CD4-positive, CD25-positive, alpha-beta regulatory T cell (primary cell): Measurements from ENCODE around the gene PCDHA13. TPM values are rescaled to one million over a fixed set of nuclear protein-coding genes. Genes with fewer than 3 reads are reported as not detected.
"Not testable (repeated sequence)": the region's sequence is repeated elsewhere in the genome, so short reads cannot be mapped to it uniquely, and the experiment has no call there.

Experiments
- ATAC-seq, 2 donors: fragments of 150-1000 bp; cut with Tn5 transposase; one replicate each; pipeline ENCODE4 v1.10.0; 2021; ENCODE audit warnings: low read depth in 2 of 2, moderate number of reproducible peaks in 2 of 2, moderate library complexity in 1 of 2
- DNase-seq, 3 donors: peaks; one replicate each; pipeline versions ENCODE4 v3.0.0 to v3.0.0-alpha.2; 2012 to 2022; ENCODE audit warnings: mixed read lengths in 1 of 3
- H3K27ac ChIP-seq: one replicate; pipeline ENCODE4 v1.7.0; 2013; ENCODE audit warnings: mild to moderate bottlenecking, low read length; ENCODE audit not compliant: insufficient read depth, poor library complexity, severe bottlenecking
- H3K27me3 ChIP-seq: one replicate; pipeline ENCODE4 v1.7.0; 2013; ENCODE audit warnings: low read length; ENCODE audit not compliant: control insufficient read depth, insufficient read depth
- H3K36me3 ChIP-seq: one replicate; pipeline ENCODE4 v1.7.0; 2013; ENCODE audit warnings: mild to moderate bottlenecking, low read length, moderate library complexity; ENCODE audit not compliant: control insufficient read depth, insufficient read depth
- H3K4me1 ChIP-seq: 2 replicates; pipeline ENCODE4 v1.7.0; 2013; ENCODE audit warnings: mild to moderate bottlenecking, low read length; ENCODE audit not compliant: insufficient read depth, control insufficient read depth, poor library complexity, severe bottlenecking
- H3K4me3 ChIP-seq: one replicate; pipeline ENCODE4 v1.7.0; 2013; ENCODE audit warnings: low read depth, mild to moderate bottlenecking, low read length, moderate library complexity
- H3K9me3 ChIP-seq, 2 experiments: 1 replicate in 1 of 2; 2 replicates in 1 of 2; pipeline ENCODE4 v1.7.0; 2013; ENCODE audit warnings: low read length in 2 of 2, mild to moderate bottlenecking in 1 of 2, moderate library complexity in 1 of 2; ENCODE audit not compliant: control insufficient read depth in 2 of 2
- H3K27ac Mint-ChIP-seq, 3 donors: one replicate each; pipeline ENCODE4 v1.8.0; 2020 to 2022; ENCODE audit warnings: mild to moderate bottlenecking in 3 of 3, mixed read lengths in 3 of 3, moderate library complexity in 2 of 3
- H3K27me3 Mint-ChIP-seq: one replicate; pipeline ENCODE4 v1.8.0; 2022; ENCODE audit warnings: mild to moderate bottlenecking, mixed read lengths
- H3K36me3 Mint-ChIP-seq: one replicate; pipeline ENCODE4 v1.8.0; 2020; ENCODE audit warnings: mixed read lengths
- H3K4me1 Mint-ChIP-seq, 4 donors: one replicate each; pipeline ENCODE4 v1.8.0; 2020 to 2022; ENCODE audit warnings: mixed read lengths in 4 of 4, mild to moderate bottlenecking in 1 of 4
- H3K4me3 Mint-ChIP-seq, 4 donors: one replicate each; pipeline ENCODE4 v1.8.0; 2020 to 2022; ENCODE audit warnings: mild to moderate bottlenecking in 4 of 4, mixed read lengths in 4 of 4, moderate library complexity in 3 of 4
- H3K9me3 Mint-ChIP-seq, 7 donors: one replicate each; pipeline ENCODE4 v1.8.0; 2020 to 2022; ENCODE audit warnings: mixed read lengths in 7 of 7, mild to moderate bottlenecking in 3 of 7, moderate library complexity in 2 of 7
- polyA plus RNA-seq, 4 donors: library from polyadenylated mRNA; unstranded; fragments of 300-500 nt; fragmentation: Illumina TruSeq; gene quantifications; one replicate each; pipeline ENCODE4 v1.2.3, GENCODE V29; 2021
- total RNA-seq: library from RNA; stranded (reverse); gene quantifications from one replicate; pipeline ENCODE4 v1.2.3, GENCODE V29; 2022

Gene PCDHA13
- total and polyA plus RNA-seq, 5 donors from 2014 or later, result not detected

- H3K4me3 ChIP-seq, DNase-seq, H3K4me3 Mint-ChIP-seq, H3K27ac Mint-ChIP-seq, ATAC-seq, H3K27ac ChIP-seq, H3K27me3 ChIP-seq, H3K36me3 ChIP-seq, H3K36me3 Mint-ChIP-seq, H3K27me3 Mint-ChIP-seq, H3K4me1 ChIP-seq, H3K4me1 Mint-ChIP-seq: not testable (repeated sequence)
- H3K9me3 Mint-ChIP-seq, result peaks cover 0 to 13% (median 3%) of the 10 kb centered on the region in 7 donors
- H3K9me3 ChIP-seq, result peaks cover 5 to 11% of the 10 kb centered on the region in 2 experiments
Observed at GRCh38 chr5:140848139-140849102, 33.5 kb upstream of the PCDHA13 start, which contains the start of gene PCDHA9. TSS of gene PCDHA9 (plus strand) at chr5:140848382. CDS start at chr5:140848496, 114 bp downstream.

DNA sequence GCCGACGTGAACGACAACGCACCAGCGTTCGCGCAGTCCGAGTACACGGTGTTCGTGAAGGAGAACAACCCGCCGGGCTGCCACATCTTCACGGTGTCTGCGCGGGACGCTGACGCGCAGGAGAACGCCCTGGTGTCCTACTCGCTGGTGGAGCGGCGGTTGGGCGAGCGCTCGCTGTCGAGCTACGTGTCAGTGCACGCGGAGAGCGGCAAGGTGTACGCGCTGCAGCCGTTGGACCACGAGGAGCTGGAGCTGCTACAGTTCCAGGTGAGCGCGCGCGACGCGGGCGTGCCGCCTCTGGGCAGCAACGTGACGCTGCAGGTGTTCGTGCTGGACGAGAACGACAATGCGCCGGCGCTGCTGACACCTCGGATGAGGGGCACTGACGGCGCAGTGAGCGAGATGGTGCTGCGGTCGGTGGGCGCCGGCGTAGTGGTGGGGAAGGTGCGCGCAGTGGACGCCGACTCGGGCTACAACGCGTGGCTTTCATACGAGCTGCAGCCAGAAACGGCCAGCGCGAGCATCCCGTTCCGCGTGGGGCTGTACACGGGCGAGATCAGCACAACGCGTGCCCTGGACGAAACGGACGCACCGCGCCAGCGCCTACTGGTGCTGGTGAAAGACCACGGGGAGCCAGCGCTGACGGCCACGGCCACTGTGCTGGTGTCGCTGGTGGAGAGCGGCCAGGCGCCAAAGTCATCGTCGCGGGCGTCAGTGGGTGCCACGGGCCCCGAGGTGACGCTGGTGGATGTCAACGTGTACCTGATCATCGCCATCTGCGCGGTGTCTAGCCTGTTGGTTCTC, 31.9 kb upstream of the PCDHA13 start:
- not testable (repeated sequence) for H3K36me3 ChIP-seq, ATAC-seq, H3K27me3 Mint-ChIP-seq, H3K36me3 Mint-ChIP-seq, H3K27ac ChIP-seq, H3K27me3 ChIP-seq, H3K27ac Mint-ChIP-seq, H3K4me1 ChIP-seq, DNase-seq, H3K4me3 Mint-ChIP-seq, H3K4me1 Mint-ChIP-seq, H3K4me3 ChIP-seq
- peaks cover 0 to 16% (median 3%) of the 10 kb centered on the region in 7 donors for H3K9me3 Mint-ChIP-seq
- H3K9me3 ChIP-seq, result peaks cover 7 to 10% of the 10 kb centered on the region in 2 experiments

- H3K9me3 Mint-ChIP-seq, result peaks cover 0 to 29% (median 4%) of the 10 kb centered on the region in 7 donors
- Histone ChIP-seq H3K4me3 (no peak within 1 kb of the TSS), H3K36me3 (no peaks in the 10 kb centered on the region), H3K4me1 (no peaks in the 10 kb centered on the region), H3K27ac (no peak within 1 kb of the TSS), H3K27me3 (no peaks in the 10 kb centered on the region), H3K9me3 (peaks cover 9 to 11% of the 10 kb centered on the region in 2 experiments)
- no peak within 1 kb of the TSS for H3K4me3 Mint-ChIP-seq
- no peak for DNase-seq
- no peak for ATAC-seq
- peak within 1 kb of the TSS in 1 of 3 donors; percentile 66 for H3K27ac Mint-ChIP-seq
- H3K27me3 Mint-ChIP-seq, result no peaks in the 10 kb centered on the region
- H3K4me1 Mint-ChIP-seq, result no peaks in the 10 kb centered on the region
- no peaks in the 10 kb centered on the region for H3K36me3 Mint-ChIP-seq
Observed at GRCh38 chr5:140855772-140856674, 25.9 kb upstream of the PCDHA13 start, which contains the start of gene PCDHA10. TSS of gene PCDHA10 (plus strand) at chr5:140855897. CDS start at chr5:140856049, 152 bp downstream.

DNA sequence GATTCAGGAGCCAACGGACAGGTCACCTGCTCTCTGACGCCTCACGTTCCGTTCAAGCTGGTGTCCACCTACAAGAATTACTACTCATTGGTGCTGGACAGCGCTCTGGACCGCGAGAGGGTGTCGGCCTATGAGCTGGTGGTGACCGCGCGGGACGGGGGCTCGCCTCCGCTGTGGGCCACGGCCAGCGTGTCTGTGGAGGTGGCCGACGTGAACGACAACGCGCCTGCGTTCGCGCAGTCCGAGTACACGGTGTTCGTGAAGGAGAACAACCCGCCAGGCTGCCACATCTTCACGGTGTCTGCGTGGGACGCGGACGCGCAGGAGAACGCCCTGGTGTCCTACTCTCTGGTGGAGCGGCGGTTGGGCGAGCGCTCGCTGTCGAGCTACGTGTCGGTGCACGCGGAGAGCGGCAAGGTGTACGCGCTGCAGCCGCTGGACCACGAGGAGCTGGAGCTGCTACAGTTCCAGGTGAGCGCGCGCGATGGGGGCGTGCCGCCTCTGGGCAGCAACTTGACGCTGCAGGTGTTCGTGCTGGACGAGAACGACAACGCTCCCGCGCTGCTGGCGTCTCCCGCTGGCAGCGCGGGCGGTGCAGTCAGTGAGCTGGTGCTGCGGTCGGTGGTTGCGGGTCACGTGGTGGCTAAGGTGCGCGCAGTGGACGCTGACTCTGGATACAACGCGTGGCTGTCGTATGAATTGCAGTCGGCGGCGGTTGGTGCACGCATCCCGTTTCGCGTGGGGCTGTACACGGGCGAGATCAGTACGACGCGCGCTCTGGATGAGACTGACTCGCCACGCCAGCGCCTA, 24.5 kb upstream of the PCDHA13 start:
- H3K9me3 ChIP-seq, result peaks cover 11% of the 10 kb centered on the region in 2 experiments
- Mint-ChIP-seq H3K36me3 (no peaks in the 10 kb centered on the region), H3K27ac (no peak overlapping the region), H3K4me3 (no peak overlapping the region), H3K9me3 (peaks cover 3 to 33% (median 6%) of the 10 kb centered on the region in 7 donors), H3K27me3 (no peaks in the 10 kb centered on the region), H3K4me1 (no peaks in the 10 kb centered on the region)
- no peak for ATAC-seq
- H3K27me3 ChIP-seq, result no peaks in the 10 kb centered on the region
- no peak overlapping the region for H3K27ac ChIP-seq
- H3K36me3 ChIP-seq, result no peaks in the 10 kb centered on the region
- DNase-seq, result no peak
- H3K4me1 ChIP-seq, result no peaks in the 10 kb centered on the region
- H3K4me3 ChIP-seq, result no peak overlapping the region

DNA sequence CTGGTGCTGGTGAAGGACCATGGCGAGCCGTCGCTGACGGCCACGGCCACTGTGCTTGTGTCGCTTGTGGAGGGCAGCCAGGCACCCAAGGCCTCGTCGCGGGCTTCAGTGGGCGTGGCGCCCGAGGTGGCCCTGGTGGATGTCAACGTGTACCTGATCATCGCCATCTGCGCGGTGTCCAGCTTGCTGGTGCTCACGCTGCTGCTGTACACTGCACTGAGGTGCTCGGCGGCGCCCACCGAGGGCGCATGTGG, 24.0 kb upstream of the PCDHA13 start:
- no peak overlapping the region for H3K27ac Mint-ChIP-seq
- ATAC-seq (no peak), DNase-seq (no peak)
- H3K36me3 Mint-ChIP-seq, result no peaks in the 10 kb centered on the region
- H3K36me3 ChIP-seq, result no peaks in the 10 kb centered on the region
- H3K27me3 Mint-ChIP-seq, result no peaks in the 10 kb centered on the region
- no peaks in the 10 kb centered on the region for H3K27me3 ChIP-seq
- no peaks in the 10 kb centered on the region for H3K4me1 ChIP-seq
- H3K27ac ChIP-seq, result no peak overlapping the region
- no peak overlapping the region for H3K4me3 ChIP-seq
- peaks cover 3 to 33% (median 6%) of the 10 kb centered on the region in 7 donors for H3K9me3 Mint-ChIP-seq
- H3K4me1 Mint-ChIP-seq, result no peaks in the 10 kb centered on the region
- peaks cover 11% of the 10 kb centered on the region in 2 experiments for H3K9me3 ChIP-seq
- H3K4me3 Mint-ChIP-seq, result no peak overlapping the region

- Mint-ChIP-seq H3K4me1 (no peaks in the 10 kb centered on the region), H3K4me3 (no peak overlapping the region), H3K36me3 (no peaks in the 10 kb centered on the region), H3K27ac (no peak overlapping the region), H3K27me3 (no peaks in the 10 kb centered on the region), H3K9me3 (peaks cover 0 to 15% (median 6%) of the 10 kb centered on the region in 7 donors)
- no peak for DNase-seq
- Histone ChIP-seq H3K27me3 (no peaks in the 10 kb centered on the region), H3K36me3 (no peaks in the 10 kb centered on the region), H3K9me3 (peaks cover 0 to 4% of the 10 kb centered on the region in 2 experiments), H3K27ac (no peak overlapping the region), H3K4me3 (no peak overlapping the region), H3K4me1 (no peaks in the 10 kb centered on the region)
- no peak for ATAC-seq
Observed at GRCh38 chr5:140862441-140863295, 19.3 kb upstream of the PCDHA13 start.
